Liver (tissue), 9 donors: ENCODE measurements around the gene SLC9C2. TPM values are rescaled to one million over a fixed set of nuclear protein-coding genes. Genes with fewer than 3 reads are reported as not detected.

Source experiments
- DNase-seq: peaks from one replicate; pipeline ENCODE4 v3.0.0-alpha.2; 2017; ENCODE audit warnings: low spot score
- H3K27ac ChIP-seq, 2 donors: one replicate each; pipeline ENCODE4 v1.7.0; 2013; ENCODE audit warnings: inconsistent platforms in 2 of 2, low read length in 2 of 2, control low read depth in 1 of 2, low read depth in 1 of 2, mild to moderate bottlenecking in 1 of 2
- H3K27me3 ChIP-seq, 4 donors: one replicate each; pipeline versions ENCODE4 v1.6.1 to v1.7.0; 2013; ENCODE audit warnings: low read length in 3 of 4, inconsistent platforms in 1 of 4, mild to moderate bottlenecking in 1 of 4, moderate library complexity in 1 of 4; ENCODE audit not compliant: control insufficient read depth in 4 of 4, insufficient read depth in 4 of 4
- H3K36me3 ChIP-seq, 4 donors: one replicate each; pipeline versions ENCODE4 v1.6.1 to v1.7.0; 2013; ENCODE audit warnings: low read length in 3 of 4, mild to moderate bottlenecking in 3 of 4, low read depth in 1 of 4, moderate library complexity in 1 of 4; ENCODE audit not compliant: control insufficient read depth in 4 of 4, insufficient read depth in 3 of 4
- H3K4me1 ChIP-seq, 4 donors: one replicate each; pipeline versions ENCODE4 v1.6.1 to v1.7.0; 2013; ENCODE audit warnings: low read length in 3 of 4, mild to moderate bottlenecking in 3 of 4, moderate library complexity in 1 of 4; ENCODE audit not compliant: control insufficient read depth in 4 of 4, insufficient read depth in 4 of 4
- H3K4me3 ChIP-seq, 3 donors: one replicate each; pipeline versions ENCODE4 v1.6.1 to v1.7.0; 2013; ENCODE audit warnings: low read length in 3 of 3, control low read depth in 1 of 3, low read depth in 1 of 3, mild to moderate bottlenecking in 1 of 3
- H3K9ac ChIP-seq, 2 donors: one replicate each; pipeline ENCODE4 v1.7.0; 2013; ENCODE audit warnings: low read length in 2 of 2, mild to moderate bottlenecking in 2 of 2, moderate library complexity in 2 of 2, control low read depth in 1 of 2, low read depth in 1 of 2
- H3K9me3 ChIP-seq, 4 donors: one replicate each; pipeline versions ENCODE4 v1.6.1 to v1.7.0; 2013; ENCODE audit warnings: low read length in 3 of 4; ENCODE audit not compliant: control insufficient read depth in 4 of 4
- EGR1 ChIP-seq, 2 donors: IDR thresholded peaks; 2 replicates each; pipeline ENCODE4 v1.6.1; 2016 to 2018; ENCODE audit warnings: antibody characterized with exemption in 2 of 2, low read depth in 2 of 2
- FOXA1 ChIP-seq: IDR thresholded peaks from 2 replicates; pipeline ENCODE4 v1.6.1; 2016; ENCODE audit warnings: antibody characterized with exemption
- FOXA2 ChIP-seq: IDR thresholded peaks from 2 replicates; pipeline ENCODE4 v1.6.1; 2016; ENCODE audit warnings: antibody characterized with exemption
- GABPA ChIP-seq, 2 donors: IDR thresholded peaks in 1 of 2; conservative IDR thresholded peaks in 1 of 2; 2 replicates each; pipeline ENCODE4 v1.6.1; 2016; ENCODE audit warnings: antibody characterized with exemption in 2 of 2, mild to moderate bottlenecking in 1 of 2, moderate library complexity in 1 of 2
- HNF4G ChIP-seq: IDR thresholded peaks from 2 replicates; pipeline ENCODE4 v1.6.1; 2016; ENCODE audit warnings: antibody characterized with exemption
- JUND ChIP-seq, 2 donors: IDR thresholded peaks; 2 replicates each; pipeline ENCODE4 v1.6.1; 2016; ENCODE audit warnings: antibody characterized with exemption in 2 of 2
- MAX ChIP-seq: IDR thresholded peaks from 2 replicates; pipeline ENCODE4 v1.6.1; 2016; ENCODE audit warnings: antibody characterized with exemption
- NR2F2 ChIP-seq: IDR thresholded peaks from 2 replicates; pipeline ENCODE4 v1.6.1; 2016; ENCODE audit warnings: antibody characterized with exemption
- RAD21 ChIP-seq, 2 donors: IDR thresholded peaks; 2 replicates each; pipeline ENCODE4 v1.6.1; 2016; ENCODE audit warnings: antibody characterized with exemption in 2 of 2, mild to moderate bottlenecking in 2 of 2
- REST ChIP-seq: IDR thresholded peaks from 2 replicates; pipeline ENCODE4 v1.6.1; 2016; ENCODE audit warnings: antibody characterized with exemption, mild to moderate bottlenecking
- RXRA ChIP-seq, 2 donors: IDR thresholded peaks; 2 replicates each; pipeline ENCODE4 v1.6.1; 2017 to 2018; ENCODE audit warnings: antibody characterized with exemption in 2 of 2, mild to moderate bottlenecking in 1 of 2
- SP1 ChIP-seq: IDR thresholded peaks from 2 replicates; pipeline ENCODE4 v1.6.1; 2018; ENCODE audit warnings: antibody characterized with exemption, mild to moderate bottlenecking
- TAF1 ChIP-seq: conservative IDR thresholded peaks from 2 replicates; pipeline ENCODE4 v1.6.1; 2016; ENCODE audit warnings: antibody characterized with exemption, mild to moderate bottlenecking
- YY1 ChIP-seq: IDR thresholded peaks from 2 replicates; pipeline ENCODE4 v1.6.1; 2016; ENCODE audit warnings: antibody characterized with exemption, mild to moderate bottlenecking
- ZBTB33 ChIP-seq: IDR thresholded peaks from 2 replicates; pipeline ENCODE4 v1.6.1; 2016; ENCODE audit warnings: antibody characterized with exemption
- WGBS: extraction: QIAGEN DNeasy Blood & Tissue Kit; methylation state at CpG from one replicate; pipeline ENCODE4 v1.1.7; 2013; 5-methylcytosine and 5-hydroxymethylcytosine counted together
- polyA plus RNA-seq, 2 donors: library from polyadenylated mRNA; stranded (reverse) in 1 of 2; unstranded in 1 of 2; fragments of 200-250 nt in 1 of 2; fragments of >200 nt in 1 of 2; fragmentation: Nextera tagmentation in 1 of 2; extraction: Ambion mirVana in 1 of 2; gene quantifications; one replicate each; pipeline versions ENCODE4 v1.2.1 to v1.2.3, GENCODE V29; 2013 to 2015
- total RNA-seq, 2 donors: library from RNA; depleted of rRNA; stranded (reverse); fragments of >200 nt; gene quantifications; one replicate each; pipeline ENCODE4 v1.2.3, GENCODE V29; 2014
- TF ChIP-seq, protein P1 (sequence below): fragments of 150-350 bp; IDR thresholded peaks from 2 replicates; pipeline ENCODE4 v1.5.1; 2017; ENCODE audit warnings: improper control_type of control experiment, low read depth, low read length; ENCODE audit not compliant: missing input control
- TF ChIP-seq, protein P2 (sequence below): IDR thresholded peaks from 2 replicates; pipeline ENCODE4 v1.6.1; 2016; ENCODE audit warnings: antibody characterized with exemption
- donor health status: healthy.
- donor health status: healthy.
- donor health status: healthy.
- donor health status: healthy.
- donor health status: healthy.

Gene SLC9C2
- total and polyA plus RNA-seq, 4 donors = not detected

DNA sequence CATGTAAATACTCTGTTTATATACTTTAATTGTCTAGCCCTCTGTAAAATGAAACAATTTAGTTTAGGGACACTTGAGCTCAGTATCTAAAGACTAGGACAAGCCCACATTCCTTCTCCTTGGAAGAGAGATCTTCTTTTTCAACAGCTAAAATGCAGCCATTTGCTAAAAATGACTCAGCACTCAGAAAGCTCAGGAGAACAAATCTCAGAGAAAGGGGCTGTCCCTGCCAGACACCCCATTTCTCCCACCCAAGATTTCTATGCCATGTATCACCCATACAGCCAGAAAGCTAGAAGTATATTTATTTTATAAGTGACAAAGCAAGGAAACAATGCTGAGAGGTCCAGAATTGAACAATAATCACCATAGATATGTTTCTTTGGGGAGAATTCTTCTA is 148.9 kb downstream of the SLC9C2 start:
- Histone ChIP-seq H3K9ac (no peak overlapping the region), H3K4me3 (no peak overlapping the region), H3K9me3 (no peaks in the 10 kb centered on the region), H3K27ac (no peak overlapping the region), H3K4me1 (peaks cover 0 to 8% (median 6%) of the 10 kb centered on the region in 4 donors), H3K27me3 (no peaks in the 10 kb centered on the region), H3K36me3 (no peaks in the 10 kb centered on the region)
- TF ChIP-seq, protein P1, sequence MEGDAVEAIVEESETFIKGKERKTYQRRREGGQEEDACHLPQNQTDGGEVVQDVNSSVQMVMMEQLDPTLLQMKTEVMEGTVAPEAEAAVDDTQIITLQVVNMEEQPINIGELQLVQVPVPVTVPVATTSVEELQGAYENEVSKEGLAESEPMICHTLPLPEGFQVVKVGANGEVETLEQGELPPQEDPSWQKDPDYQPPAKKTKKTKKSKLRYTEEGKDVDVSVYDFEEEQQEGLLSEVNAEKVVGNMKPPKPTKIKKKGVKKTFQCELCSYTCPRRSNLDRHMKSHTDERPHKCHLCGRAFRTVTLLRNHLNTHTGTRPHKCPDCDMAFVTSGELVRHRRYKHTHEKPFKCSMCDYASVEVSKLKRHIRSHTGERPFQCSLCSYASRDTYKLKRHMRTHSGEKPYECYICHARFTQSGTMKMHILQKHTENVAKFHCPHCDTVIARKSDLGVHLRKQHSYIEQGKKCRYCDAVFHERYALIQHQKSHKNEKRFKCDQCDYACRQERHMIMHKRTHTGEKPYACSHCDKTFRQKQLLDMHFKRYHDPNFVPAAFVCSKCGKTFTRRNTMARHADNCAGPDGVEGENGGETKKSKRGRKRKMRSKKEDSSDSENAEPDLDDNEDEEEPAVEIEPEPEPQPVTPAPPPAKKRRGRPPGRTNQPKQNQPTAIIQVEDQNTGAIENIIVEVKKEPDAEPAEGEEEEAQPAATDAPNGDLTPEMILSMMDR = no peak
- TF ChIP-seq REST (no peak), FOXA2 (no peak), FOXA1 (no peak), TAF1 (no peak), MAX (no peak), ZBTB33 (no peak), RXRA (IDR thresholded peaks at IDR 0.05) (no peak), GABPA (IDR thresholded peaks at IDR 0.05 in 1 of 2, conservative IDR thresholded peaks at IDR 0.05 in 1 of 2) (no peak), RAD21 (IDR thresholded peaks at IDR 0.05) (no peak), SP1 (no peak), EGR1 (IDR thresholded peaks at IDR 0.05; ENCODE audit: low read depth in 2 of 2) (no peak), NR2F2 (no peak), HNF4G (no peak), JUND (IDR thresholded peaks at IDR 0.05) (no peak), YY1 (no peak)
- TF ChIP-seq, protein P2, sequence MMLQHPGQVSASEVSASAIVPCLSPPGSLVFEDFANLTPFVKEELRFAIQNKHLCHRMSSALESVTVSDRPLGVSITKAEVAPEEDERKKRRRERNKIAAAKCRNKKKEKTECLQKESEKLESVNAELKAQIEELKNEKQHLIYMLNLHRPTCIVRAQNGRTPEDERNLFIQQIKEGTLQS = no peak
- DNase-seq = no peak

DNA sequence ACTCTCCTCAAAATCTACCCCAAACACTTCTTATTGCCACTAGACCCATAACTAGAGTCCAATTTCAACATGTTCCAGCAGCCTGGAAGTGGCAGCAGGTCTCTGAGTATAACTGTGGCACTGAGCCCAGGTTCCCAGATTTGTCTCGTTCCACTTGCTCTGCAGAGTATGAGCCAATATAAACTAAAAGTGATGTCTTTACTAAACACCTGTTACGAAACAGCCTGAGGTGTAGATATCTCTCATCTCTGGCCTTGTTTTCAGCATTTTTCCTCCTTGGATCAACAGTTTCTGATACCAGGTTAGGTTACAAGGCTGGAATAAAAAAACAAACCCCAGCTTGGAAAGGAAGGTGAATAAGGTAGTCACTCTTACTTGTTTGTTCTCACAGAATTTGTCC is 150.9 kb downstream of the SLC9C2 start:
- peak overlapping the region; percentile 57 to 65 for H3K27ac ChIP-seq
- DNase-seq = no peak
- TF ChIP-seq HNF4G (peak; percentile 50), SP1 (peak; percentile 64), MAX (peak; percentile 71), YY1 (peak; percentile 77), EGR1 (IDR thresholded peaks at IDR 0.05; ENCODE audit: low read depth in 2 of 2) (peak in 1 of 2 donors; percentile 49), TAF1 (no peak), GABPA (IDR thresholded peaks at IDR 0.05 in 1 of 2, conservative IDR thresholded peaks at IDR 0.05 in 1 of 2) (peak in 1 of 2 donors; percentile 68), RXRA (IDR thresholded peaks at IDR 0.05) (peak; percentile 66 to 81)
- TF ChIP-seq, protein P1 = no peak
- TF ChIP-seq, protein P2 = peak; percentile 65

More for the DNA sequence above, 150.9 kb downstream of the SLC9C2 start:
- no peak overlapping the region for H3K4me3 ChIP-seq
- no peaks in the 10 kb centered on the region for H3K27me3 ChIP-seq
- H3K4me1 ChIP-seq = peaks cover 0 to 8% (median 6%) of the 10 kb centered on the region in 4 donors
- 24% methylated on average over 2 of the region's 2 CpGs for WGBS
- no peaks in the 10 kb centered on the region for H3K36me3 ChIP-seq
- no peaks in the 10 kb centered on the region for H3K9me3 ChIP-seq
- no peak overlapping the region for H3K9ac ChIP-seq
